A549 (cell line): ENCODE measurements around the gene ST6GALNAC1. TPM values are rescaled to one million over a fixed set of nuclear protein-coding genes. Genes with fewer than 3 reads are reported as not detected.

Experiments used
- ATAC-seq, 2 experiments: fragments of 200-7000 bp in 1 of 2; fragments of >200 bp in 1 of 2; cut with Nextera tagmentation in 1 of 2; cut with Tn5 transposase in 1 of 2; 3 replicates each; pipeline versions ENCODE4 v1.8.0 to v1.9.1; 2018 to 2020; ENCODE audit warnings: mild to moderate bottlenecking in 1 of 2, moderate library complexity in 1 of 2
- CTCF ChIA-PET: fragments of 300-600 bp; sonication (Branson Sonifier 250); formaldehyde crosslinking; extraction: SDS; loops from one replicate; lab custom pipeline; 2021; ENCODE audit warnings: antibody characterized with exemption, inconsistent platforms; lab: Yijun Ruan, JAX
- POLR2A ChIA-PET: fragments of 350-600 bp; formaldehyde crosslinking; extraction: SDS; loops from one replicate; lab custom pipeline; 2021; ENCODE audit warnings: antibody characterized with exemption, inconsistent platforms; lab: Yijun Ruan, JAX
- DNase-seq, 2 experiments: peaks; one replicate each; pipeline versions ENCODE4 v3.0.0 to v3.0.0-alpha.2; 2011 to 2016; ENCODE audit warnings: low read depth in 1 of 2, low spot score in 1 of 2
- FAIRE-seq: peaks from 2 replicates; lab custom pipeline; 2011; peaks lifted over from hg19 to GRCh38; lab: Jason Lieb, UNC
- H3K27ac ChIP-seq, 2 experiments: fragments of >200 bp; sonication (Bioruptor Twin); formaldehyde crosslinking; 3 replicates each; pipeline ENCODE4 v1.5.1; 2016 to 2017
- H3K4me1 ChIP-seq: fragments of >200 bp; sonication (Bioruptor Twin); formaldehyde crosslinking; 3 replicates; pipeline ENCODE4 v1.6.1; 2016
- H3K4me2 ChIP-seq: fragments of >200 bp; sonication (Bioruptor Twin); formaldehyde crosslinking; 3 replicates; pipeline ENCODE4 v1.6.1; 2016
- H3K4me3 ChIP-seq: fragments of >200 bp; sonication (Bioruptor Twin); formaldehyde crosslinking; 3 replicates; pipeline ENCODE4 v1.5.1; 2016
- H3K9me3 ChIP-seq: fragments of >200 bp; sonication (Bioruptor Twin); formaldehyde crosslinking; 3 replicates; pipeline ENCODE4 v1.6.1; 2016
- BHLHE40 ChIP-seq: IDR thresholded peaks from 2 replicates; pipeline ENCODE4 v1.6.1; 2012; ENCODE audit warnings: low read depth, low read length, inconsistent platforms
- CBX2 ChIP-seq: fragments of 200-600 bp; sonication (generic); IDR thresholded peaks from 2 replicates; pipeline ENCODE4 v1.6.1; 2016; ENCODE audit warnings: low read depth, mild to moderate bottlenecking, borderline replicate concordance
- CBX8 ChIP-seq: fragments of 200-600 bp; sonication (generic); IDR thresholded peaks from 2 replicates; pipeline ENCODE4 v1.6.1; 2016
- CEBPB ChIP-seq, 2 experiments: fragments of >200 bp in 1 of 2; sonication (Bioruptor Twin) in 1 of 2; formaldehyde crosslinking in 1 of 2; IDR thresholded peaks; 2 replicates each; pipeline ENCODE4 v1.6.1; 2012 to 2016
- EHMT2 ChIP-seq: fragments of 200-600 bp; sonication (generic); IDR thresholded peaks from 2 replicates; pipeline ENCODE4 v1.6.1; 2016; ENCODE audit warnings: antibody characterized with exemption, low read depth, mild to moderate bottlenecking, moderate library complexity
- EP300 ChIP-seq, 2 experiments: fragments of >200 bp; sonication (Bioruptor Twin); formaldehyde crosslinking; IDR thresholded peaks; 2 replicates in 1 of 2; 3 replicates in 1 of 2; pipeline ENCODE4 v1.6.1; 2016 to 2017
- ESRRA ChIP-seq: fragments of 150-350 bp; IDR thresholded peaks from 2 replicates; pipeline ENCODE4 v1.6.1; 2014; ENCODE audit warnings: mild to moderate bottlenecking, low read length, borderline replicate concordance
- FOSB ChIP-seq: fragments of 250-450 bp; sonication (Bioruptor Pico); IDR thresholded peaks from 2 replicates; pipeline ENCODE4 v1.5.0; 2020; ENCODE audit warnings: mild to moderate bottlenecking, moderate library complexity
- FOSL2 ChIP-seq, 2 experiments: fragments of 450-650 bp in 1 of 2; fragments of >200 bp in 1 of 2; sonication (Bioruptor Twin) in 1 of 2; formaldehyde crosslinking; IDR thresholded peaks; 2 replicates each; pipeline versions ENCODE4 v1.5.0 to v1.6.1; 2016 to 2020; ENCODE audit warnings: mild to moderate bottlenecking in 1 of 2, moderate library complexity in 1 of 2
- GATA3 ChIP-seq: IDR thresholded peaks from 2 replicates; pipeline ENCODE4 v1.6.1; 2012; ENCODE audit warnings: borderline replicate concordance
- HDAC2 ChIP-seq: fragments of 200-600 bp; sonication (generic); IDR thresholded peaks from 2 replicates; pipeline ENCODE4 v1.6.1; 2016
- JUNB ChIP-seq: fragments of >200 bp; sonication (Bioruptor Twin); formaldehyde crosslinking; IDR thresholded peaks from 2 replicates; pipeline ENCODE4 v1.6.1; 2016
- KDM1A ChIP-seq: fragments of 200-600 bp; sonication (generic); IDR thresholded peaks from 2 replicates; pipeline ENCODE4 v1.6.1; 2016; ENCODE audit warnings: low read depth, mild to moderate bottlenecking
- KDM5A ChIP-seq: fragments of 200-600 bp; sonication (generic); IDR thresholded peaks from 2 replicates; pipeline ENCODE4 v1.6.1; 2016; ENCODE audit warnings: antibody characterized with exemption, mild to moderate bottlenecking
- MAFK ChIP-seq: fragments of 450-650 bp; IDR thresholded peaks from 2 replicates; pipeline ENCODE4 v1.6.1; 2014; ENCODE audit not compliant: partially characterized antibody
- NPAS2 ChIP-seq: fragments of 250-450 bp; sonication (Bioruptor Pico); IDR thresholded peaks from 2 replicates; pipeline ENCODE4 v1.8.0; 2022; ENCODE audit warnings: mild to moderate bottlenecking, moderate library complexity, borderline replicate concordance
- POLR2A ChIP-seq: IDR thresholded peaks from 2 replicates; pipeline ENCODE4 v1.6.1; 2012; ENCODE audit warnings: mild to moderate bottlenecking, low read length
- RARB ChIP-seq: fragments of 250-450 bp; sonication (Bioruptor Pico); IDR thresholded peaks from 2 replicates; pipeline ENCODE4 v1.8.0; 2021; ENCODE audit warnings: mild to moderate bottlenecking, moderate library complexity
- RNF2 ChIP-seq: fragments of 200-600 bp; sonication (generic); IDR thresholded peaks from 2 replicates; pipeline ENCODE4 v1.6.1; 2016; ENCODE audit warnings: low read depth, mild to moderate bottlenecking, antibody characterized with exemption, moderate library complexity, borderline replicate concordance
- SMC3 ChIP-seq: fragments of >200 bp; sonication (Bioruptor Twin); formaldehyde crosslinking; IDR thresholded peaks from 3 replicates; pipeline ENCODE4 v1.6.1; 2018; ENCODE audit warnings: inconsistent platforms
- ZFP36 ChIP-seq: fragments of 450-650 bp; IDR thresholded peaks from 2 replicates; pipeline ENCODE4 v1.6.1; 2014; ENCODE audit warnings: borderline replicate concordance; ENCODE audit not compliant: partially characterized antibody
- WGBS: methylation state at CpG from one replicate; pipeline ENCODE4 v1.1.6; 2017; ENCODE audit errors: missing lambda C conversion rate; 5-methylcytosine and 5-hydroxymethylcytosine counted together
- polyA plus RNA-seq, 4 experiments: library from polyadenylated mRNA; depleted of rRNA in 3 of 4; stranded (reverse); fragments of >200 nt; fragmentation: RNase III in 1 of 4; extraction: RNeasy Plus Mini Kit Qiagen cat#74134 plus additional on column Dnase treatment in 1 of 4; gene quantifications; 2 replicates in 3 of 4; 3 replicates in 1 of 4; pipeline ENCODE4 v1.2.3, GENCODE V29; 2011 to 2017
- TF ChIP-seq, protein P1 (sequence below): IDR thresholded peaks from 2 replicates; pipeline ENCODE4 v1.6.1; 2012
- TF ChIP-seq, protein P2 (sequence below): fragments of 450-650 bp; IDR thresholded peaks from 2 replicates; pipeline ENCODE4 v1.6.1; 2014; ENCODE audit warnings: antibody characterized with exemption

ST6GALNAC1 gene
- polyA plus RNA-seq, 2 of the 4 experiments (the other 2 are of a cell fraction), result 0.27 to 0.72 TPM

DNA sequence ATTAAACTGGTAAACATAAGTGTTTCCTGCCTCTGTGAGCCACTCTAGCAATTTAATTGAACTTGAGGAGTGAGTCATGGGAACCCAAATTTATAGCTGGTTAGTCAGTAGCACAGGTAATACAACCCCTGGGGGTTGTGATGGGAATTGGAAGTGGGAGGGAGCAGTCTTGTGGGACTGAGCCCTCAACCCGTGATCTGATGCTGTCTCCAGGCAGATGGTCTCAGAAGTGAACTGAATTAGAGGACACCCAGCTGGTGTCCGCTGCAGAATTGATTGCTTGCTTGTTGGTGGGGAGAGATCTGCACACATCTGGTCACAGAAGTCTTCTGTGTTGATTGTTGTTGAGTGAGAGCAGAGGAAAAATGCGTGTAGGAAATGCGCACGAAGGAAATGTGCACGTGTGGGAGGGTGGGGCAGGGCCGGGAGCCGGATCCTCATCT, 50.2 kb downstream of the ST6GALNAC1 start:
- Histone ChIP-seq H3K4me1 (no peaks in the 10 kb centered on the region), H3K4me2 (no peak overlapping the region), H3K27ac (no peak overlapping the region), H3K4me3 (no peak overlapping the region), H3K9me3 (no peaks in the 10 kb centered on the region)
- no peak for FAIRE-seq
- ATAC-seq, result peak in 1 of 2 experiments; percentile 48; a peak in 1 of 6 replicates
- POLR2A ChIA-PET, result interaction anchor here (0.8 kb wide), 1 partner anchor 34 kb away, joined by 3 read pairs; no protein-coding TSS in a partner anchor
- DNase-seq, result no peak
- 81% methylated on average over 8 of the region's 8 CpGs for WGBS
- CTCF ChIA-PET, result interaction anchor here (0.7 to 2.7 kb wide), 11 partner anchors 11 to 185 kb away, joined by 3 to 27 read pairs (median 3); no protein-coding TSS in a partner anchor
- TF ChIP-seq RARB (CRISPR knock-in tag), result no peak
- no peak for TF ChIP-seq GATA3
- TF ChIP-seq, all 56 proteins: peak for 0

DNA sequence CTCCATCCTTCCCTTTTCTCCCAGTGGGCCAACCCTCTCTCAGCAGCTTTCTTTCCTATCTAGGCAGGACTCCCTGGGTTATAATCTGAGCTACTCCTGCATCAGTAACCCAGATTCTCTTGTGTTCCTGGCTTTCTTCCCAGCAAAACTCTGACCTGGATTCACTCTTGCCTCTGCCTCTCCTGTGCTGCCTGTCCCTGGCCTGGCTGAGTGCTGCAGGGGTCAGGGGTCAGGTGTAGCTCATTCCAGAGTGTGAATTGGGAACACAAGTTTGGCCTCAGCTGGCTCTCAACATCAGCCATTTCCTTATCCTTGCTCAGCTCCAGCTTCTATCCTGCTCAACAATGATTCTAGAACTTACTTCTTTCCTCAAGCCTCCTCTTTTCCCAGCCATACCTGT, 55.4 kb downstream of the ST6GALNAC1 start:
- FAIRE-seq (no peak), DNase-seq (no peak), ATAC-seq (no peak)
- TF ChIP-seq CBX8 (no peak), CEBPB (IDR thresholded peaks at IDR 0.05) (no peak), ZFP36 (no peak), SMC3 (no peak), RARB (CRISPR knock-in tag) (no peak), MAFK (no peak), HDAC2 (no peak), FOSB (no peak), NPAS2 (CRISPR knock-in tag) (no peak), KDM5A (no peak), JUNB (no peak), EP300 (IDR thresholded peaks at IDR 0.05) (no peak), POLR2A (no peak), FOSL2 (IDR thresholded peaks at IDR 0.05) (no peak), FOSL2 (CRISPR knock-in tag; IDR thresholded peaks at IDR 0.05) (no peak)
- TF ChIP-seq, protein P1, sequence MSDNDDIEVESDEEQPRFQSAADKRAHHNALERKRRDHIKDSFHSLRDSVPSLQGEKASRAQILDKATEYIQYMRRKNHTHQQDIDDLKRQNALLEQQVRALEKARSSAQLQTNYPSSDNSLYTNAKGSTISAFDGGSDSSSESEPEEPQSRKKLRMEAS, result no peak
- Histone ChIP-seq H3K4me1 (0 out of 3 replicates have a peak, but pooled peaks cover 3% of the 10 kb centered on the region), H3K4me2 (no peak overlapping the region), H3K9me3 (no peaks in the 10 kb centered on the region), H3K4me3 (no peak overlapping the region), H3K27ac (no peak overlapping the region)
- ChIA-PET POLR2A (no interaction called here), CTCF (interaction anchor here (1.0 to 7.0 kb wide), 9 partner anchors 11 to 127 kb away, joined by 3 to 50 read pairs (median 9); no protein-coding TSS in a partner anchor)

DNA sequence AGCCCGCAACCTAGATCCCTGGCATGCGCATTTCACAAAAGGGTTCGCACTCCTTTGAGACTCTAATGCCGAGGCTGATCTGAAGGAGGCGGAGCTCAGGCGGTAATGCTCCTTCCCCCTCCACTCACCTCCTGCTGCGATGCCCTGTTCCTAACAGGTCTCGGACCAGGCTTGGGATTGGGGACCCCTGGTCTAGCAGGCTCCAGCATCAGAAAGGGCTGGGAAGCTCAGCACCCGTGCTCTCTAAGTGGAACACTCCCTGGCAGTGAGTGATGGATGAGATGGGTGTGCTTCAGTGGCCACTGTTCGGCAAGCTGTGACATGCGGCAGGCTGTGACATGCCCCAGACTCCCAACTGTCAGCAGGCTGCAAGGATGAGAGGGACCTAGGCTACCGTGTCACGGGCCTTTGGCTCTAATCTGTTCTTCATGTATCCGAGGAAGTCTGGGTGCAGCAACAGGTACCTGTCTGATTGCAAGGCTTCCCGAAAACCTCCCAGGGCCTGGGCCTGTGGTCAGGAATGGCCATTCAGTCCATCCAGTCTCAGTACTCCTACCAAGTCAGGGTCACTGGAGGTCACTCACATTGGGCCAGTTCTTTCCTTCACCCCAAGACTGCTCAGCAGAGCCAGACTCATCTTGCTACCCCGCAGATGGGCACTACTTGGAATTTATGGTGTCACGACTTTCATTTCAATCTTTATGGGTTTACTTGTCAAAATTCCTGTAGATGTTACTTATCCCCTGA, 56.6 kb downstream of the ST6GALNAC1 start:
- DNase-seq, result no peak
- Histone ChIP-seq H3K27ac (no peak overlapping the region), H3K4me2 (no peak overlapping the region), H3K9me3 (no peaks in the 10 kb centered on the region), H3K4me1 (0 out of 3 replicates have a peak, but pooled peaks cover 3% of the 10 kb centered on the region), H3K4me3 (no peak overlapping the region)
- TF ChIP-seq EHMT2, result no peak
- TF ChIP-seq EP300 (IDR thresholded peaks at IDR 0.05), result no peak
- TF ChIP-seq, protein P2, sequence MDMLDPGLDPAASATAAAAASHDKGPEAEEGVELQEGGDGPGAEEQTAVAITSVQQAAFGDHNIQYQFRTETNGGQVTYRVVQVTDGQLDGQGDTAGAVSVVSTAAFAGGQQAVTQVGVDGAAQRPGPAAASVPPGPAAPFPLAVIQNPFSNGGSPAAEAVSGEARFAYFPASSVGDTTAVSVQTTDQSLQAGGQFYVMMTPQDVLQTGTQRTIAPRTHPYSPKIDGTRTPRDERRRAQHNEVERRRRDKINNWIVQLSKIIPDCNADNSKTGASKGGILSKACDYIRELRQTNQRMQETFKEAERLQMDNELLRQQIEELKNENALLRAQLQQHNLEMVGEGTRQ, result no peak
- TF ChIP-seq FOSB, result no peak
- no peak for TF ChIP-seq FOSL2 (IDR thresholded peaks at IDR 0.05)
- no peak for TF ChIP-seq FOSL2 (CRISPR knock-in tag; IDR thresholded peaks at IDR 0.05)
- no peak for TF ChIP-seq CBX2
- TF ChIP-seq RNF2, result no peak
- no peak for TF ChIP-seq JUNB
- no peak for TF ChIP-seq BHLHE40
- no peak for TF ChIP-seq ESRRA
- TF ChIP-seq KDM1A, result no peak
- FAIRE-seq, result no peak
- POLR2A ChIA-PET, result interaction anchor here (0.6 to 2.0 kb wide), 2 partner anchors 85 to 196 kb away, joined by 3 to 6 read pairs; no protein-coding TSS in a partner anchor
- 87% methylated on average over 15 of the region's 17 CpGs for WGBS
- CTCF ChIA-PET, result interaction anchor here (1.0 to 7.0 kb wide), 22 partner anchors 7 to 132 kb away, joined by 3 to 50 read pairs (median 7); no protein-coding TSS in a partner anchor
- no peak for ATAC-seq
